Retina (tissue), 1 donor: ENCODE data around the gene TOP3B.
A peak's percentile ranks its signal among the peaks of the same experiment; 100 is the strongest.

Experiments
- DNase-seq: peaks from one replicate; pipeline ENCODE4 v3.0.0-alpha.2; 2016

Gene TOP3B

DNA sequence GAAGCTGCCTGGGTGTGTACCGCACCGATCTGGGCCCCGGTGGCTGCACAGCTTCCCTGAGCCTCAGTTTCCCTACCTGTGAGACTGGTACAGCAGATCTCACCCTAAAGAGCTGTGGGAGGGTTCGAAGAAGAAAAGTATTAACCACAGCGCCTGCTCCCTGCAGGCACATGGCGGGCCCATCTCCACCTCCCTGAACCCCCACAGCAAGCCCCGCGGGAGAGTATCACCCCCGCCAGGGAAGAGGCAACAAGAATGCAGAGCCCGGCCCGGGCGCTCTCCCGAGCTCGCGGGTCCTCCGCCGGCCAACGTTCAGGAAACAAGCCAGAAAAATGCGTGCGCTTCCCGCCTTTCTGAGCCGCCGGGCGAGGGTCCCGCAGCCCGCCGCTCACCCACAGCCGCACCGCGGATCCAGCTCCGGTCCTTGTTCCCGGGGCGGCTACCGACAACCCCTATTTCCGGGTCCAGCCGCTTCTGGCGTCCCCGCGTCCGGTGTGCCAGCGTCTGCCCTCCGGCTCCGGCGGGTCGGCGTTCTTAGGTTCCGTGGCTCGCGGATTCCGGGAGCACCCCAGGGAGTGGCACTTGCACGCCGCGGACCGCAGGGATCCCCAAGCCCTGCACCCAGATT, at the start of gene TOP3B:
Gene TOP3B (minus strand): TSS at position 450 of the 628 bp plus-strand sequence. CDS start 7,078 bp downstream, outside the sequence.
- DNase-seq, result peak; percentile 92

DNA sequence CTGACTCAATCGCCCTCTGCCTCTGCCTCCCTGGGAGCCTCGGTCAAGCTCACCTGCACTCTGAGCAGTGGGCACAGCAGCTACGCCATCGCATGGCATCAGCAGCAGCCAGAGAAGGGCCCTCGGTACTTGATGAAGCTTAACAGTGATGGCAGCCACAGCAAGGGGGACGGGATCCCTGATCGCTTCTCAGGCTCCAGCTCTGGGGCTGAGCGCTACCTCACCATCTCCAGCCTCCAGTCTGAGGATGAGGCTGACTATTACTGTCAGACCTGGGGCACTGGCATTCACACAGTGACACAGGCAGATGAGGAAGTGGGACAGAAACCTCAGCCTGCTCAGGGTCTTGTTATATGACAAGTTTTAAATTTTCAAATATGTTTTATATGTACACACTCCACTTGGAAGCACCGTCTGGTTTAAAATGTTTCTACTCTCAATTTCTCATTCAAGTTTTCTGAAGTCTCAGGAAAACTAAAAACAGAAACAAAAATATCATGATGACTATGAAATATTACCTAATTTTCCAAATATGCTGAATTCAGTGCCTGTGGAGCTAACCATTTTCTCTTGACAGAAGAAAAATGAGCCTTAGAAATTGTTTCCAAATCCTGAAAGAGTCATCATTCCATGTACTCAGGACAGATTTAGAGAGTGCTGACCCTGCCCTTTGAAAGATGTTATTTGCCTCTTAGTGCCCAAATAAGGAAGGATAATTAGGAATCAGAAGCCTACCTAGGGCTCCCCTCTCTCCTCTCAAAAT, 48.8 kb upstream of the TOP3B start:
- no peak for DNase-seq

DNA sequence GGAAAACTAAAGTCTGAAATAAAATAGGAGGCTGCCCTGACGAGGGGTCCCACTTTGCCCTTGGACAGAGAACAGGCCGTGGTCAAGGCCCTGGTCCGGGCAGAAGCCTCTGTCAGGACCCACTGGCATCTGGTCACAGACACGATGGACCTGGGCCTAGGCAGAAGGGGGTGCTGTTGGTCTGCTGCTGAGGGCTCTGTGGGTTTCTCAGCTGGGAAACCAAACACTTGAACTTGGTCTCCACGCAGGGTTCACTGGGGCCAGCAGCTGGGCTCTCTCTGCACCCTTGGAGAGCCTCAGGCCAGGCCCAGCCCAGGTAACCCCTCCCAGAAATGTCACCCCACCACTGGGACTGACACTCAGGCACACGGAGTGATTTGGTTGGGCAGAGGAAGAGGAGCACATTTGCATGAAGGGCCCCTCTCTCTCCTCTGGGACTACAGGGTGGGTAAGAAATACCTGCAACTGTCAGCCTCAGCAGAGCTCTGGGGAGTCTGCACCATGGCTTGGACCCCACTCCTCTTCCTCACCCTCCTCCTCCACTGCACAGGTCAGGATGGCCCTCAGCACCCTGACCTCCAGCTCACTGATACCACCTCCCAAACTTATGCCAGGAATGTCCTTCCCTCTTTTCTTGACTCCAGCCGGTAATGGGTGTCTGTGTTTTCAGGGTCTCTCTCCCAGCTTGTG, 48.1 kb upstream of the TOP3B start:
- peak; percentile 49 for DNase-seq

DNA sequence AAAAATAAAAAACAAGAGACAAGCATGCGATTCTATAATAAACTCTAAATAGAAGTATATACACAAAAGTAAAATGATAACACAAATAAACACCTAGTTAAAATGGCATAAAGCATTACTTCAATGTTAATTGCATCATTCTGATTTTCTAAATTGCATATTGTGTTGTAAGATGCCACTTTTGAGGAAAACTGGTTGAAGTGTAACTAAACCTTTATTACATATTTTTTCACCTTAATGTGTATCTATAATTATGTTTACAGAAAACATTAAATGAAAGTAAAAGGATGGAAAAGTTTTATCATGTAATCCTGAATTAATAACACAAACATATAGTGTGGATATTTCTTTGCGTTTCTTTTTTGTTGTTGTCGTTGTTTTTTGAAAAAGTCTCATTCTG, 45.4 kb upstream of the TOP3B start:
- no peak for DNase-seq

- DNase-seq, result no peak
Measured at GRCh38 chr22:22026157-22026831, 43.7 kb upstream of the TOP3B start.

DNA sequence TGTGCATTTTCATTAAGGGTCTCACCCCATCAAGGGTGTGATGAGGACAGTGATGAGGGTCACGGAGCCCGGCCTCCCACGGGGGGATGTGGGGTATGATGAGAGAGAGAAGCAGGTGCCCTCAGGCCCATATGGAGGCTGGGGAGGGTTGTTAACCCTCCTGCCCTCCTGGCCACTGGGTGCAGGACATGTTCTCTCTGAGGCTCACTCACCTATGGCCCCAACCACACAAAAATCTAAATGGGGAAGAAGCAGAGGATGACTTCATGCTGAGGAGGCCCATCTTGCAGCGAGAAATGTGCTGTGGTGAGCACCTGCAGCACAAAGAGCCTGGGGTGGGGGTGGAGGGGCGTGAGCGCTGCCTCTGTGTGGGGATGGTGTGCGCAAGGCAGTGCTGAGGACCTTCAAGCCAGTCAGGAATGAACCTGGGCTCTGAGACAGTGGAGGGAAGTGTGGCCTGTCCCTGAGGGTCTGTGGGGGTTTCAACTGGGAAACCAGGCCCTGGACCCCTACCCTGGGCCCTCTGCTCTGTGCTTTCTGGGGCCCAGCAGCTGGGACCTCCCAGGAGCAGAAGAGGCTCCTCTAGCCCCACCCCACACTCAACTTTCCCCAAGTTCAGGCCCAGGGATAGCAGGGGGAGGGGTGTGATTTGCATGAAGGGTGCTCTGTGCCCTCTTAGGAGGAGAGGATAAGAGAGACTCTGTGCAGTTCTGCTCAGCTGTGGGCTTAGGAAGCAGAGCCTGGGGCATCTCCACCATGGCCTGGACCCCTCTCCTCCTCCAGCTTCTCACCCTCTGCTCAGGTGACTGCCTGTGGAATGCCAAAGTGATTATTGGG, 43.0 kb upstream of the TOP3B start:
- no peak for DNase-seq

- DNase-seq, result no peak
Measured at GRCh38 chr22:22024440-22024839, 41.9 kb upstream of the TOP3B start.

DNA sequence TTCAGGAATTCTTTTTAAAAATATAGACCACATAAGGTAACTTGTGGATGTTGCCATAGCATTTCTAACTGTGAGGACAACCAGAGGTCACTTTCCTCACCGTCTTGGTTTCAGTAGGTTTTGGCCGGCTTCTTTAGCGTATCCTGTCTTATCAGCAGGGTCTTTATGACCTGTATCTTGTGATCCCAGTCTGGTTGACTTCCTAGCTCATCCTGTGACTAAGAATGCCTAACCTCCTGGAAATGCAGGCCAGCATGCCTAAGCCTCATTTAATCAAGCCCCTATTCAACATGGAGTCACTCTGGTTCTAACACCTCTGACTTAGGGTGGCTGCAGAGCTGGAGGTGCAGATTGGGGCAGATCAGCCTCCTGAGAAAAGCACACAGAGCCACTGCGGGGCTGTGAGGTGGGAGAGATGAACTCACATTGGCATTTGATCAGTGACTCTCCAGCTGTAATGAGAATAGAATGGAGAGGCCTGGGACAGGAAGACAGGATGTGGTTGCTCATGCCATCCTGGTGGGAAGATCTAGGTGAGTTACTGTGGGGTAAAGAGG, 41.1 kb upstream of the TOP3B start:
- DNase-seq, result no peak

GRCh38 chr22:22022947-22023534, 40.5 kb upstream of the TOP3B start:
- DNase-seq, result no peak

- DNase-seq, result no peak
Measured at GRCh38 chr22:22022255-22022840, 39.8 kb upstream of the TOP3B start.

- no peak for DNase-seq
Measured at GRCh38 chr22:22021162-22021750, 38.7 kb upstream of the TOP3B start.

DNA sequence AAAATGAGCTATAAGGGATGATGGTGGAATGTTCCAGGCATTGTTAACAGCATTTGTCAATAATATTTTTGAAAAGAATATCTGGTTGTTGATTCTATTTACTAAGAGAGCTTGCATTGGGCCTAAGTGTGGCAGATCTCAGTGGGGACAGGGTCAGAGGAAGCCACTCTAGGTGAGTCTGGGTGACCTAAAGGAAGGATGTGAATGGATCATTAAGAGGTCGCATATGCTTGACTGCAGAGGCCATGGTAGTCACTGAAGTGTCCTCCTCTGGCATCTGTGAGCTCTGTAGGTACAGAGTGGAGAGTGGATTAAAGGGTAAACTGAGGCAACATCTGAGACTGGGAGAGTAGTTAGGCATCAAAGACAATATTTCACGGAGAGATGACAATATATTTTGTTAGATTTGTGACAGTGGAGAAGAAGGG, 37.9 kb upstream of the TOP3B start:
- DNase-seq, result no peak

DNA sequence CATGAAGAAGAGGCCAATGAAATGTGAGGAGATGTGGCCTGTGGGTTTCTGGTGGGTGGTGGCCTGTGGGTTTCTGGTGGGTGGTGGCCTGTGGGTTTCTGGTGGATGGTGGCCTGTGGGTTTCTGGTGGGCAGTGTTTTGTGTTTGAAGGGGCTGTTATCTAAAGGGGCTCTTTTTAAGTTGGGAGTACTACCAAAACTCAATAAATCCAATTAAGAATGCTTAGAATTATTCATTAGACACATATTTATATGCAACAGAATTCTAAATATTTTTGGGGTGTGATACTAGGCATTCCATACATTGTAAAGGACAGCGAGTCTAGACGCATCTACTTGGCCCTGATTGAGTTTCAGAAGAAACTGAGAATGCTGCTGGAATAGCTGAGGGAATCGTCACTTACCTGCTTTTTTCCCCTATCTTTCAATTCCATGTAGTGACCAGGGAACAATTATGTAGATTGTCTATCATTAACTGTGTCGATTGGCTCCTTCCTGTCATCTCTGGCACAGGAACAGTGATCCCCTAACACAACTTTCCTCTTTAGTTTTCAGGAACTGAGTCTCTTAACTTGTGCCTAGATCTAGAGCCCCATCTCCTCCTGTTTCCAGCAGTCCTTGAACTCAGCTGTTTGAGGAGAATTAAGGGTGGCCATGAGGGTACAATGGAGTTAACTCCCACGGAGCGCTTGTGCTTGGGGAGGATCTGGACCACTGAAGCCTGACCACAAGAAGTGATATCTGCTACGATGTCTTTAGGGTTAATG, 37.3 kb upstream of the TOP3B start:
- DNase-seq, result no peak

GRCh38 chr22:22018825-22019658, 36.5 kb upstream of the TOP3B start:
- DNase-seq, result no peak

- no peak for DNase-seq
Measured at GRCh38 chr22:22015631-22016030, 33.0 kb upstream of the TOP3B start.

- DNase-seq, result no peak
Measured at GRCh38 chr22:22014285-22014659, 31.7 kb upstream of the TOP3B start.

DNA sequence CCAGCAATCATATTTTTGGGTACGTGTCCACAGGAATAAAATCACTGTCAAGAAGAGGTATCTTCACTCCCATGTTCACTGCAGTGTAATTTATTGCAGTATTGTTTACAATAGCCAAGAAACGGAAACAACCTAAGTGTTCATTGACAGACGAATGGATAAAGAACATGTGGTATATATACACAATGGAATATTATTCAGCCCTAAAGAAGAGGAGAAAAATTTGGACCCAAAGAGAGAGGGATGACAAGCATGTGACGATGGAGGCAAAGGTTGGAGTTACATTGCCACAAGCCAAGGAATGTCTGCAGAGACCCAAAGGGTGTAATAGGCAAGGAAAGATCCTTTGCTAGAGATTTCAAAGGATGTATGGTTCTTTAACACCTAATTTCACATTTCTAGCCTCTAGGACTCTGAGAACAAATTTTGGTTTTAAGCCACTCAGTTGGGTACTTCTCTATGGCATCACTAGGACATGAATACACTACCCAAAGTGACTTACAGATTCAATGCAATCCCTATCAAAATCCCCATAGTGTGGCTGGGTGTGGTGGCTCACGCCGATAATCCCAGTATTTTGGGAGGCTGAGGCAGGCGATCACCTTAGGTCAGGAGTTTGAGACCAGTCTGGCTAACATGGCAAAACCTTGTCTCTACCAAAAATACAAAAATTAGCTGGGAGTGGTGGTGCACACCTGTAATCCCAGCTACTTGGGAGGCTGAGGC, 31.1 kb upstream of the TOP3B start:
- DNase-seq, result no peak

GRCh38 chr22:22011964-22012363, 29.4 kb upstream of the TOP3B start:
- no peak for DNase-seq
